IMR-90 (cell line): Measurements from ENCODE around the gene STX19.
A peak's percentile ranks its signal among the peaks of the same experiment; 100 is the strongest.

ENCODE experiments used
- POLR2A ChIP-seq: IDR thresholded peaks from 2 replicates; pipeline ENCODE4 v1.6.1; 2012; ENCODE audit warnings: mild to moderate bottlenecking, low read depth, low read length
- RAD21 ChIP-seq: IDR thresholded peaks from 2 replicates; pipeline ENCODE4 v1.6.1; 2012; ENCODE audit warnings: low read length, improper control_type of control experiment
- TF ChIP-seq, protein P1 (sequence below): fragments of 150-350 bp; IDR thresholded peaks from 2 replicates; pipeline ENCODE4 v1.6.1; 2017; ENCODE audit warnings: mild to moderate bottlenecking, antibody characterized with exemption, low read length, low read depth
- TF ChIP-seq, protein P2 (sequence below): conservative IDR thresholded peaks from 2 replicates; pipeline ENCODE4 v1.5.1; 2012; ENCODE audit warnings: mild to moderate bottlenecking, low read depth, low read length, improper control_type of control experiment

- TF ChIP-seq, protein P1, sequence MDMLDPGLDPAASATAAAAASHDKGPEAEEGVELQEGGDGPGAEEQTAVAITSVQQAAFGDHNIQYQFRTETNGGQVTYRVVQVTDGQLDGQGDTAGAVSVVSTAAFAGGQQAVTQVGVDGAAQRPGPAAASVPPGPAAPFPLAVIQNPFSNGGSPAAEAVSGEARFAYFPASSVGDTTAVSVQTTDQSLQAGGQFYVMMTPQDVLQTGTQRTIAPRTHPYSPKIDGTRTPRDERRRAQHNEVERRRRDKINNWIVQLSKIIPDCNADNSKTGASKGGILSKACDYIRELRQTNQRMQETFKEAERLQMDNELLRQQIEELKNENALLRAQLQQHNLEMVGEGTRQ: no peak
- TF ChIP-seq, protein P2, sequence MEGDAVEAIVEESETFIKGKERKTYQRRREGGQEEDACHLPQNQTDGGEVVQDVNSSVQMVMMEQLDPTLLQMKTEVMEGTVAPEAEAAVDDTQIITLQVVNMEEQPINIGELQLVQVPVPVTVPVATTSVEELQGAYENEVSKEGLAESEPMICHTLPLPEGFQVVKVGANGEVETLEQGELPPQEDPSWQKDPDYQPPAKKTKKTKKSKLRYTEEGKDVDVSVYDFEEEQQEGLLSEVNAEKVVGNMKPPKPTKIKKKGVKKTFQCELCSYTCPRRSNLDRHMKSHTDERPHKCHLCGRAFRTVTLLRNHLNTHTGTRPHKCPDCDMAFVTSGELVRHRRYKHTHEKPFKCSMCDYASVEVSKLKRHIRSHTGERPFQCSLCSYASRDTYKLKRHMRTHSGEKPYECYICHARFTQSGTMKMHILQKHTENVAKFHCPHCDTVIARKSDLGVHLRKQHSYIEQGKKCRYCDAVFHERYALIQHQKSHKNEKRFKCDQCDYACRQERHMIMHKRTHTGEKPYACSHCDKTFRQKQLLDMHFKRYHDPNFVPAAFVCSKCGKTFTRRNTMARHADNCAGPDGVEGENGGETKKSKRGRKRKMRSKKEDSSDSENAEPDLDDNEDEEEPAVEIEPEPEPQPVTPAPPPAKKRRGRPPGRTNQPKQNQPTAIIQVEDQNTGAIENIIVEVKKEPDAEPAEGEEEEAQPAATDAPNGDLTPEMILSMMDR: no peak
- TF ChIP-seq POLR2A: peak; percentile 79
- TF ChIP-seq RAD21: no peak
These were observed 34.4 kb upstream of the STX19 start, which contains the start of the genes DHFR2 and NSUN3 for GRCh38 chr3:94062513-94063404.
